Measurements from ENCODE around the gene ZSCAN12. TPM values are rescaled to one million over a fixed set of nuclear protein-coding genes. Genes with fewer than 3 reads are reported as not detected.

ZSCAN12 gene
- total RNA-seq, 2 experiments from 2014 or later: 8.4 to 10.5 TPM

DNA sequence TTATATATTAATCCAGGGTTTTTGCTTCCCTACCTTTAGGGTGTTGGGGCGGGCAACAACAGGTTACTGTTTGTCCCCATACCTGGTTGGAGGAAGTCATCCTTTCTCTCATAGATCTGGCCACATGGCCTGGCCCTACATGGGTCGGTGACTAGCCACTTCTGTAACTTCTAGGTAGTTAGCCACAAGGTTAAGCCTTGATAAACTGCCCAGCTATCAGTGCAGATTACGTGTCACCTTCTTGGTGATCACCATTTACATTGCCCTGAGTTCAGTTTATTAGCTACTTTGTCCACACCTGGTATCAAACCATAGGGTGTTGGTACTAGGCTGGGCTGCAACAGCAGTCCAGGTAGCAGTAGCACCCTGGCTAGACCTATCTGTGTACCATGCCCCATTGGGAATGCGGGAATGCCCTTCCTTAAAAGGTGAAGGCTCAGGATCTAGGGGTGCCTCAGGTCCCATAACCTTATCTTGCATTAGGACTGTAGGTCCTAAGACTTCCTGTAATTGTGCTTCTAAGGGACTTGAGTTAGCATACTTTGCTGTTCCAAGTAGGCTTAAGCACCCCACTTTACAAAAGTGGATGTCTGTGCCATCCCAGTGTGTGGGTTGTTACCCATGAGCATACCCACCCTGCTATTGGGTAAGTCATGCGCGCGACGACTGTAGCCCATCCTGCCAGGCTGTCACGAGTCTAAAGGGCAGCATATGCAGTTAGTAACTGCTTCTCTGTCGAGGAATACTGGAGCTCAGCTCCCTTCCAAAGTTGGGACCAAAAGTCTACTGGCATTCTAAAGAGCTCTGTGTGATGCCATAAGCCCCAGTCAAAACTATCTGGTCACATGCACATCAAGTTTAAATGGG lies 44.6 kb downstream of the ZSCAN12 start:
- no peaks in the 10 kb centered on the region for H3K9me2 ChIP-seq (ENCODE audit: insufficient read depth, low read length)
- ChIA-PET POLR2A (no interaction called here), CTCF (ENCODE audit: unreplicated experiment) (no interaction called here)
- H3K4me3 ChIP-seq (ENCODE audit: low read depth, low read length, poor library complexity, severe bottlenecking): no peak overlapping the region
- peaks cover 10% of the 10 kb centered on the region; the same call in 1 of the 2 replicates for H3K79me2 ChIP-seq (ENCODE audit: insufficient read depth, low read depth, low read length)
- H3K4me1 ChIP-seq (ENCODE audit: insufficient read depth, low read length, poor library complexity, severe bottlenecking): peaks cover 12% of the 10 kb centered on the region
- H3K4me2 ChIP-seq (ENCODE audit: low read length): no peak overlapping the region
- intact Hi-C loops (cut with micrococcal nuclease; ENCODE audit: unreplicated experiment): loop anchor here (5.0 kb wide), 2 partner anchors 103 to 453 kb away; partner anchors contain the start of gene ZKSCAN4
- no TSS peak for BruUV-seq (replicated peaks)
- TF ChIP-seq, protein P1, sequence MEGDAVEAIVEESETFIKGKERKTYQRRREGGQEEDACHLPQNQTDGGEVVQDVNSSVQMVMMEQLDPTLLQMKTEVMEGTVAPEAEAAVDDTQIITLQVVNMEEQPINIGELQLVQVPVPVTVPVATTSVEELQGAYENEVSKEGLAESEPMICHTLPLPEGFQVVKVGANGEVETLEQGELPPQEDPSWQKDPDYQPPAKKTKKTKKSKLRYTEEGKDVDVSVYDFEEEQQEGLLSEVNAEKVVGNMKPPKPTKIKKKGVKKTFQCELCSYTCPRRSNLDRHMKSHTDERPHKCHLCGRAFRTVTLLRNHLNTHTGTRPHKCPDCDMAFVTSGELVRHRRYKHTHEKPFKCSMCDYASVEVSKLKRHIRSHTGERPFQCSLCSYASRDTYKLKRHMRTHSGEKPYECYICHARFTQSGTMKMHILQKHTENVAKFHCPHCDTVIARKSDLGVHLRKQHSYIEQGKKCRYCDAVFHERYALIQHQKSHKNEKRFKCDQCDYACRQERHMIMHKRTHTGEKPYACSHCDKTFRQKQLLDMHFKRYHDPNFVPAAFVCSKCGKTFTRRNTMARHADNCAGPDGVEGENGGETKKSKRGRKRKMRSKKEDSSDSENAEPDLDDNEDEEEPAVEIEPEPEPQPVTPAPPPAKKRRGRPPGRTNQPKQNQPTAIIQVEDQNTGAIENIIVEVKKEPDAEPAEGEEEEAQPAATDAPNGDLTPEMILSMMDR (conservative IDR thresholded peaks at IDR 0.05; ENCODE audit: low read length): no peak
- TF ChIP-seq EZH2phosphoT487 (IDR thresholded peaks at IDR 0.05; ENCODE audit: borderline replicate concordance, low read depth, low read length): no peak
- peaks cover 35% of the 10 kb centered on the region for H3K9me3 ChIP-seq (ENCODE audit: low read length)
- DNase-seq (ENCODE audit: low spot score): no peak
- no peak overlapping the region for H3K27ac ChIP-seq (ENCODE audit: low read depth, low read length, poor library complexity, severe bottlenecking)
- H2AFZ ChIP-seq (ENCODE audit: low read length): no peak overlapping the region
- peaks cover 23% of the 10 kb centered on the region for H3K36me3 ChIP-seq (ENCODE audit: insufficient read depth, low read length)
- H4K20me1 ChIP-seq (ENCODE audit: insufficient read depth, low read length): no peaks in the 10 kb centered on the region

- Histone ChIP-seq H3K4me2 (ENCODE audit: low read length) (no peak overlapping the region), H2AFZ (ENCODE audit: low read length) (no peak overlapping the region)
Observed at GRCh38 chr6:28353981-28354676, 45.4 kb downstream of the ZSCAN12 start.

More at GRCh38 chr6:28353981-28354676, 45.4 kb downstream of the ZSCAN12 start:
- TF ChIP-seq EZH2phosphoT487 (IDR thresholded peaks at IDR 0.05; ENCODE audit: borderline replicate concordance, low read depth, low read length): no peak
- TF ChIP-seq, protein P1 (conservative IDR thresholded peaks at IDR 0.05; ENCODE audit: low read length): no peak
- H3K4me1 ChIP-seq (ENCODE audit: insufficient read depth, low read length, poor library complexity, severe bottlenecking): peaks cover 12% of the 10 kb centered on the region
- peak; percentile 64 for DNase-seq (ENCODE audit: low spot score)
- no peak overlapping the region for H3K4me3 ChIP-seq (ENCODE audit: low read depth, low read length, poor library complexity, severe bottlenecking)
- H3K27ac ChIP-seq (ENCODE audit: low read depth, low read length, poor library complexity, severe bottlenecking): no peak overlapping the region
- POLR2A ChIA-PET: no interaction called here
- peaks cover 23% of the 10 kb centered on the region for H3K36me3 ChIP-seq (ENCODE audit: insufficient read depth, low read length)
- CTCF ChIA-PET (ENCODE audit: unreplicated experiment): no interaction called here
- no peaks in the 10 kb centered on the region for H3K9me2 ChIP-seq (ENCODE audit: insufficient read depth, low read length)
- BruUV-seq (replicated peaks): no TSS peak
- intact Hi-C loops (cut with micrococcal nuclease; ENCODE audit: unreplicated experiment): loop anchor here (5.0 kb wide), 2 partner anchors 102 to 452 kb away; partner anchors contain the start of gene ZKSCAN4
- peaks cover 35% of the 10 kb centered on the region for H3K9me3 ChIP-seq (ENCODE audit: low read length)
- H3K79me2 ChIP-seq (ENCODE audit: insufficient read depth, low read depth, low read length): peaks cover 10% of the 10 kb centered on the region; the same call in 1 of the 2 replicates
- no peaks in the 10 kb centered on the region for H4K20me1 ChIP-seq (ENCODE audit: insufficient read depth, low read length)
